Fibroblast of skin of scalp (primary cell): ENCODE data around the gene USH1G.
"Not testable (repeated sequence)": the region's sequence is repeated elsewhere in the genome, so short reads cannot be mapped to it uniquely, and the experiment has no call there.

ENCODE experiments used
- DNase-seq: peaks from one replicate; pipeline ENCODE4 v3.0.0-alpha.2; 2013

The USH1G gene

DNA sequence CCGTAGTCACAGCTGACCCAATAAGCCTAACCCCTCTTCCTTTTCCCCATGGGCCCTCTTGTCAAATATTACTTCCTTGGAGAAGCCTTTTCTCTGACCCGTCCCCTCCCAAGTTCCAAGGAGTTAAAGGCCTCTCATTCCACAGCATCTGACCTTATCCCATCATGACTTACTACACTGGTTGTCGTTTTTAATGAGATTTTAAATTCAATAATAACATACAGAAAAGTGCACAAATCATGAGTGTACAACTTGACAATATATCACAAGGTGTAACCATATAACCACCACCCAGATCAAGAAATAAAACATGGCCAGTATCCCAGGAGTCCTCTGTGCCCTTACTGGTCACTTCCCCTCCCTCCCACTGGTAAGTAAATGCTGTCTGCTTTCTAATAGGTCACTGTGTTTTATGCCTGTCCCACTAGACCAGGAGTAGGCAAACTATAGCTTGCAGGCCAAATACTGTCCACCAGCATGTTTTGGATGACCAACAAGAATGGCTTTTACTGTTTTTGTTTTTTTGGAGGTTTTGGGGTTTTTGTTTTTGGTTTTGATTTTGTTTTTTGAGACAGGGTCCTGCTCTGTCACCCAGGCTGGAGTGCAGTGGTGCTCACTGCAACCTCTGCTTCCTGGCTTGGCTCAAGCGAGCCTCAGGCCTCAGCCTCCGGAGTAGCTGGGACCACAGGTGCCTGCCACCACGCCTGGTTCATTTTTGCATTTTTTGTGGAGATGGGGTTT, 49.0 kb downstream of the USH1G start:
- DNase-seq = no peak

DNA sequence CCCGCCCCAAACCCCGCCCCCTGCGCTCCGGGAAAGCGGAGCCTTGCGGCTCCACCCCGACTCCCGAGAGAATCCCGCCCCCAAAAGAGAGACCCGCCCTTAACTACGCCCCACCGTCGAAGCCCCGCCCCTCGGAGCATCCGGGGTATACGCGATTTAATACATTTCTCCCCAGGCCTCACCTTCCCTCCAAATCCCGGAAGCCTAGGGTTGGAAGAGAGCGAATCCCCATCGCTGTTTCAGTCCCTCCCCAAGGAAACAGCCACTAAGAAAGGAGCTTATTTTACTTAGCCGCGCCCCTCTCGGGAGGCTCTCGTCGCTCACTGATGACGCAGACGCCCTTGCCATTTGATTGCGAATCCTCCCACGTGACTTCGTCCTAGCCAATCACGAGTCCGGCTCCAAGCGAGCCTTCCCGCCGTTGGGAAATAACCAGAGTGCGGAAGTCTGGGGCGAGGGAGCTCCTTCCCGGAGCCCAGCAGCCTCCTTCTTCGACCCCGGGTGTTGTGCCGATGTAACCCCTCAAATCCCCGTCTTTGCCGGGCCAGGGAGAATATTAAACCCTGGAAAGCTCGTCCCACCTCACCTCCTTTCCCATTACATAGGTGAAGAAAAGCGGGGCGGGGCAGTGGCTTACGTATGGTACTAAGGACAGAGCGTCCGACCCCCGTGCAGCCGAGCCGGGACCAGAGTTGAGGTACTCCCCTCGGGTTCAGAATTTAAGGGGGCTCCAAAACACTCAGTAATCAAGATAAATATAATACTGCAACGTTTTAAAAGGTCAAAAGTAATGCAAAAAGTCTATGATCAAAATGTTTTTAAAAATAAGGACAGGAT, 49.8 kb downstream of the USH1G start:
- DNase-seq = peak; percentile 100

DNA sequence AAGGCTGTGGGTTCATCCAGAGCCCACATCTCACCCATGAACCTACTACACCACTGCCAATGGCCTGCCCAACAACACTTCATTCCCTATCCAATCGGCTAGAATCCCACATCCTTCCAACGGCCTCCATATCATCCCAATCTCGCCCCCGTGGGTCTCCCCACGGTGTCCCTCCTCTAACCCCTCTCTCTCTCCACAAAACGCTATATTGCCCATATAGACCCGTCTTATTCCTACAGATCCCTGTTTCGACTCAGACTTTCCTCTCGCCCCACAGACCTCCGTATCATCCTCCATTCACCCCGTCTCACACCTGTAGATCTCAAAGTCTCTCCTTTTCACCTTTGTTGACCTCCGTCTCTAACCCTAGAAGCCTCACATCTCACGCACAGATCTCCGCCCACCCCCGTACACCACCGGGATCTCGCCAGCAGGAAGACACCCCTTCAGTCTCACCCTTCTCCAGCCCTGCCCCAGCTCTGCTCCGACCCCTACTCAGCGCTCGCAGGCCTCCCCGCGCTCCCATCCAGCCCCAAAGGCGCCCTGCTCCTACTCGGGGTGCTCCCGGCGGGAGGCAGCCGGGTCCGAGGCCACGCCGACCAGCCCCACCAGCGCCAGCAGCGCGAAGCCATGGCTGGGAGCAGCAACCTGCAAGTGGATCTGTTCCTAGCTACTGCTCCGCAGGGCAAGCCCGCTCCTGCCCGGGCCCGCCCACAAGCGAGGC, 50.6 kb downstream of the USH1G start, which contains the start of gene FDXR:
Gene FDXR, minus strand, starts transcription at position 682 of the 724 bp plus-strand sequence. Its CDS starts 50 bp downstream, at position 632.
- DNase-seq = no peak

DNA sequence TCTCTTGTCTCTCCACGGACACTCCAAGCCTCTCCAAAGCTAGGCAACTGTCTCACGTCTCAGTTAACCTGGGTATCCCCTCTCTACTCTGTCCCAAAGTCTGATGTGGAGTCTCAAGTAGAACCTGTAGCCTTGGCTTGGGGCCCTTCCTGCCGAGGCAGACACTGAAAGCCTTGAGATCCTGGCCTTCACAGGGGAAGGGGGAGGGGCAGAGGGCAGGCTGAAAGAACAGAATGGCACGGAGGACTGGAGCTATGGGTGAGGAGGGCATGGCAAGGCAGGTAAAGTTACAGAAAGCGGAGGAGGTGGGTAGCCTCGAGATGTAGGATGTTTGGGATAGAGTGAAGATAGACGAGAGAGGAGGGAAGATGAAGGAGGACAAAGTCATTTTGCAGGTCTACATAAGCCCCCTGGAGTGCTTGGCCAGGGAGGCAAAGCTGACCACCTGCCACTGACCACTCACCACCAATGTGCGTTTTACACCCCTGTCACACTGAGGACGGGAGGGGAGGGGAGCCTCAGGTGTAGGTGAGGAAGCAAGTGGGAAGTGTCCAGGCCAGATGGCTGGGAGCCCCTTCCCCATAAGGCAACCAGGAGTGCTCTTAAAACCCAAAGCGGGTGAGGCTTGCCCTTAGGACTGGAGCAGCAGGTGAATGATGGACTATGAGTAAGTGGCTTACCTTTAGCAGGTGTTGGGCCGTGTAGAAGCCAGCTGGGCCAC, 51.5 kb downstream of the USH1G start:
- no peak for DNase-seq

DNA sequence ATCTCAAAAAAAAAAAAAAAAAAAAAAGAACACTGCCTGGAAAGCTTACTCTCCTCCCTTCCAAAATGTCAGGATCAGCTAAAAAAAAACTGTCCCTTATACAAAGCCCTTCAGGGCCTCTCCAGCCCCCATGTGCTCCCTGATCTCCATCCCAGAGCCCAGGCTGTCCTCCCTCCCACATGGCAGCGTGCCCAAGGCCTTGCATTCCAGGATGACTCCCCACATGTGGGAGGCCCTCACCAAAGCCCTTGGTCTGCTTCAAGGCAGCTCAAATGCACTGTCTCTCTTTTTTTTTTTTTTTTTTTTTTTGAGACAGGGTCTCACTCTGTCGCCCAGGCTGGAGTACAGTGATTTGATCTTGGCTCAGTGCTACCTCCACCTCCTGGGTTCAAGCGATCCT, 52.5 kb downstream of the USH1G start:
- DNase-seq = peak; percentile 81

DNA sequence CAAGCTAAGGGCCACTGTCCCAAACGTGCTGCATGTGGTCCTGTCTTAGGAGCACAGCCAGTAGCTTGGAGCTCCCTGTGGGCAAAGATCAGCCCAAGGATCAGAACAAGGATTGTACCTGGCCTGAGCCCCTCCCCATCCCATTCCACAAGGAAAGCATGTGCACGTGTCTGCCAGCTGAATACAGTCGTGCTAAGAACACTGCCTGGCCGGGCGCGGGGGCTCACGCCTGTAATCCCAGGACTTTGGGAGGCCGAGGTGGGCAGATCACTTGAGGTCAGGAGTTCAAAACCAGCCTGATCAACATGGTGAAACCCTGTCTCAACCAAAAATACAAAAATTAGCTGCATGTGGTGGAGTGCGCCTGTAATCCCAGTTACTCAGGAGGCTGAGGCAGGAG, 53.0 kb downstream of the USH1G start:
- DNase-seq = not testable (repeated sequence)

DNA sequence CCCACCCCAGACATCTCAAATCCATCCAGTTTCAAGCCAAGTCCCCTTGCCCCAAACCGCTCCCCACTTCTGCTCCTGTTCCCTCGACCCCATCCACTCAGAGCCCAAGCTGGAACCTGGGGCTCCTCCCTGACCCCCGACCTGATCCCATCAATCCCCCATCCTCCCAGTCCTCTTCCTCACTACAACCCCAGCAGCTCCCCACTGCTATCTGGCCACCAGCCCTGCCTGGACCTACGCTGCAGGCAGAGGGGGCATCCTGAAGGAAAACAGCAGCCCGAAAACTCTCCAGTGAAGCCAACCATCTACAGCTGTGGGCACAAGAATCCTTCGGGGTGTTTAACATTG, 54.2 kb downstream of the USH1G start:
- no peak for DNase-seq

DNA sequence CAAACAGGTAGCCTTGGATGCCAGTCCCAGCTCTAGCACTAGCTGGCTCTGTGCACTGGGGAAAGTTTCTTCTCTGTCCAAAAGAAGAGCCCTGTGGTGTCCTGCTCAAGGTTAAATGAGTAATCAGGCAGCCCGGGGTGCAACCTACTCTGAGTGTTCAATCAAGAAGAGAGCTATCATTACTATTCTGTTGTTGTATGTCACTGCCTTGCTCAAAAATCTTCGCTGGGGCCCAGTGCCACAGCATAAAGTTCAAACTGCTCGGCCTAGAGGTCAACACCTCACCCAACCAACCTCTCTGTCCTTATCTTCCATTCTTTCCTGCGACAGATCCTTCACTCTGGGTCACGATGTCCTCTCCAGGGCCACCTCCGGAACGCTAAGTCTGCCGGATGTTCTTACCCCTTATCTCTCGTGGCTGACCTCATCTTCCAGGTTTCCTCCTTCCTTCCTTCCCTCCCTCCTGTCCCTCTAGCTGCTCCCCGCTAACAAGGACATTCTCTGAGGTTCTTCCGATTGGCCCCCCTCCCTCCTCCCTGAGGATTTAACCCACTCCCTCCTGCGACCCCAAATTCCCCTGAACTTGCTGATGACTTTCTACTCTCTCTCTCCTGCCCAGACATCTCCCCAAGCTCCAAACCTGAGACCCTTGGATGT, 54.7 kb downstream of the USH1G start:
- no peak for DNase-seq

DNA sequence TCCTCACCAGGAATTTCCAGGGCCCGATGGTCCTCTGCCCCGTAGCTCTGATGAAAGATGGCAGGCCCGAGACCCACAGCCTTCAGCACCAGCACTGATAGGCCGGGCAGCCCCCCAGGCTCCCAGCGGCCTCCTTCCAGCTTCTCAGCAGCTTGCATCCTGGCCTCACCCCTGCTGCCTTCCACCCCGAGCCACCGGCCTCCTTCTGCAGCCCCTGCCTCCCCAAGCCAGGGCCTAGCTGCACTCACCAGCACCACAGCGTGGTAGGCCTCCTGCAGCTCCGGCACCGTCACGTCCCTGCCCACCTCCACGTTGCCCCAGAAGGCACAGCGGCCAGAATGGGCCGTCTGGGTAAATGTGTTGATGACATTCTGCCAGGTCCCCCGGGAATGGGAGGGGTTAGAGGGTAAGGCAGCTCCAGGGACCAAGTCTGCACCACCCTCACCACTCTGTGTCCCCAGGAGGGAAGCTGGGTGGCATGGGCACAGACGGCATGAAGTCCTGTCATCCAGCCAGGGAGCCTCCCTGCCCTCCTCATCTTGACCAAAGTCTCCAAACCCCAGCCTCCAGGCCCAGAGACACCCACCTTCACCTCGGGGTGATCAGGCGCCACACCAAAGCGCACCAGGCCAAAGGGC, 56.7 kb downstream of the USH1G start:
- DNase-seq = no peak
